ENCODE measurements around the gene DMAC2L. TPM values are rescaled to one million over a fixed set of nuclear protein-coding genes. Genes with fewer than 3 reads are reported as not detected.

The DMAC2L gene, protein sequence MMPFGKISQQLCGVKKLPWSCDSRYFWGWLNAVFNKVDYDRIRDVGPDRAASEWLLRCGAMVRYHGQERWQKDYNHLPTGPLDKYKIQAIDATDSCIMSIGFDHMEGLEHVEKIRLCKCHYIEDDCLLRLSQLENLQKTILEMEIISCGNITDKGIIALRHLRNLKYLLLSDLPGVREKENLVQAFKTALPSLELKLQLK
- total RNA-seq (ENCODE audit: low replicate concordance), result 13.9 and 15.6 TPM in 2 replicates
- long read RNA-seq, transcript ATP5S-207 (5 exons, 2,008 nt), result major isoform, 10 of 21 reads
- long read RNA-seq, partial matches to known transcripts, result 3 of 21 reads
- long read RNA-seq, other reads (novel, unspliced or antisense), result 6 of 21 reads

DNA sequence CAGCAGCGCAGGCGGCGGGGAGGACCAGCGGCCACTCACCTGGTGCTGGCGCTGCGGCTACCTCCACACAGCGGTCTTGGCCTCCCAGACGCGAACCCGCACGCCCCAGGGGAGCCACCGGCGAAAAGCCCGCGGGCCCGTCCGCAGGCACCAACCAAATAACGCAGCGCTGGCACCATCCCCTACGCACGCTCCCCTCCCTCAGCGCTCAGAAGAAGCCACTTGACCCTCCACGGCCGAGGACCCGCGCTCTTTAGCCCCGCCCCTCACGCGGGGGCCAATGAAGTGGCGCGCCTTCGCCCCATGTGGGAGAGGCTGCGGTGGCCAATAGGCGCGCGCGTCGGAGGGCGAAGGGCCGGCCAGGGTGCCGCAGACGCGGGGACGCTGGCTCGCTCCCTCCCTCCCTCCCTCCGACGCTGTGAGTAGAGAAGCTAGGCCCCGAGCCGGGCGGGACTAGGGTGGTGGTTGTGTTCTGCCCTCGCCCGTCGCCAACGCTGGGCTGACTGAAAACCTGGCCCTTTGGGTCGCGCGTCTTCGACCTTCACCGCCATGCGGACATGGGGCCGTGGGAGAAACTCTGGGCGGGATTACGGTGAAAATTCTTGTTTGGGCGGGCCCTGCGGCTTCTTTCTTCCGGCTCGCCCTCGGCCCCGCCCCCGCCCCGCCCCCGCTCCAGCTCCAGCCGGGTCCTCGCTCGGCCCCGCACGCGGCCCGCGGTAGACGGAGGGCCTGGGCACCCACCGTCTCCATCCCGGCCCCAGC, at the start of gene DMAC2L, which contains the start of gene L2HGDH:
DMAC2L (plus strand) TSS at position 353 of the 762 bp plus-strand sequence. CDS start 9,164 bp downstream, outside the sequence.
L2HGDH (minus strand) TSS at position 258 of the 762 bp plus-strand sequence; CDS start at position 179, 79 bp downstream.
- no peaks in the 10 kb centered on the region for H3K9me3 Mint-ChIP-seq
- H3K36me3 Mint-ChIP-seq, result peaks cover 21% of the 10 kb centered on the region
- H3K4me3 Mint-ChIP-seq, result peak within 1 kb of the TSS; percentile 94
- H3K27ac Mint-ChIP-seq, result peak within 1 kb of the TSS; percentile 96
- H3K4me1 Mint-ChIP-seq (ENCODE audit: unreplicated experiment), result peaks cover 5% of the 10 kb centered on the region
- H3K27me3 Mint-ChIP-seq, result no peaks in the 10 kb centered on the region
- peak; percentile 92 for DNase-seq (ENCODE audit: extremely low spot score, unreplicated experiment)
- TF ChIP-seq, protein P1, sequence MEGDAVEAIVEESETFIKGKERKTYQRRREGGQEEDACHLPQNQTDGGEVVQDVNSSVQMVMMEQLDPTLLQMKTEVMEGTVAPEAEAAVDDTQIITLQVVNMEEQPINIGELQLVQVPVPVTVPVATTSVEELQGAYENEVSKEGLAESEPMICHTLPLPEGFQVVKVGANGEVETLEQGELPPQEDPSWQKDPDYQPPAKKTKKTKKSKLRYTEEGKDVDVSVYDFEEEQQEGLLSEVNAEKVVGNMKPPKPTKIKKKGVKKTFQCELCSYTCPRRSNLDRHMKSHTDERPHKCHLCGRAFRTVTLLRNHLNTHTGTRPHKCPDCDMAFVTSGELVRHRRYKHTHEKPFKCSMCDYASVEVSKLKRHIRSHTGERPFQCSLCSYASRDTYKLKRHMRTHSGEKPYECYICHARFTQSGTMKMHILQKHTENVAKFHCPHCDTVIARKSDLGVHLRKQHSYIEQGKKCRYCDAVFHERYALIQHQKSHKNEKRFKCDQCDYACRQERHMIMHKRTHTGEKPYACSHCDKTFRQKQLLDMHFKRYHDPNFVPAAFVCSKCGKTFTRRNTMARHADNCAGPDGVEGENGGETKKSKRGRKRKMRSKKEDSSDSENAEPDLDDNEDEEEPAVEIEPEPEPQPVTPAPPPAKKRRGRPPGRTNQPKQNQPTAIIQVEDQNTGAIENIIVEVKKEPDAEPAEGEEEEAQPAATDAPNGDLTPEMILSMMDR (conservative IDR thresholded peaks at IDR 0.05), result peak; percentile 37

DNA sequence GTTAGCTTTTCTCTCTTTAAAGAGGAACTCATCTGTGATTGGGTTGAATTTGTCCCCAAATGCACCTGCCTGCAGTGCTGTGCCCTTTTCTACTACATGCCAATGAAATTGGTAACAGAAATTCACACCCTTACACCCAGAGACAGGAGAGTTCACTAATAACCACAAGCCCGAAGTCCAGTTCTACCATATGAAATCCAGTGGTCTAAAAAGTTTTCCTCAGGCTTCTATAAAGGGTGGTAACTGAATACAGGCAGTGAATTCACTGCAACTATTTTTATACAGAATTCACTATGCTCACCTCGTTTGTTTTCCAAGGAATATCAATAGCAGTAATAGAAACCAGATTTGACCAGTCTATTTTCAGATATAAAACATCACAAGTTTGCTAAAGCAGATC, 49.3 kb upstream of the DMAC2L start:
- H3K9me3 Mint-ChIP-seq, result no peaks in the 10 kb centered on the region
- TF ChIP-seq, protein P1 (conservative IDR thresholded peaks at IDR 0.05), result no peak
- H3K36me3 Mint-ChIP-seq, result peaks cover 7% of the 10 kb centered on the region
- H3K4me1 Mint-ChIP-seq (ENCODE audit: unreplicated experiment), result peaks cover 5% of the 10 kb centered on the region
- no peak overlapping the region for H3K27ac Mint-ChIP-seq
- H3K4me3 Mint-ChIP-seq, result no peak overlapping the region
- H3K27me3 Mint-ChIP-seq, result no peaks in the 10 kb centered on the region
- no peak for DNase-seq (ENCODE audit: extremely low spot score, unreplicated experiment)

DNA sequence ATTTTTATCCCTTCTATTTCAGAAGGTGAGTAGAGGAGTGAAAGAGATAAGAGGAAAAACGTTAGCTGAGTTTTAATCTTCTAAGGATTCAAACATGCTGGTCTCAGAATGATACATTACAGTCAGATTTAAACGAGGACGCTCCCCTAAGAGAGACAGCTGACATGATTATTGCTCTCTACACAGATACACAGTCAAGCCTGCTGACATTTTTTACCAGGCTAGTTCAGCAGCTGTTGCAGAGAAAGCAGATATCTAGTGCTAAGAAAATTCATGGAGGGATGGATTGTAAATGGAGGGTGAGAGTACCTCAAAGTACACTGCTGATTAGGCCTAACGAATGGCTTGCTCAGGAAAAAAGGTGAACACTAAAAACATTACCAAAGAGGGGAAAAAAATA, 48.8 kb upstream of the DMAC2L start:
- Mint-ChIP-seq H3K27me3 (no peaks in the 10 kb centered on the region), H3K36me3 (peaks cover 7% of the 10 kb centered on the region), H3K4me3 (no peak overlapping the region), H3K4me1 (ENCODE audit: unreplicated experiment) (peaks cover 5% of the 10 kb centered on the region), H3K27ac (no peak overlapping the region), H3K9me3 (no peaks in the 10 kb centered on the region)
- no peak for DNase-seq (ENCODE audit: extremely low spot score, unreplicated experiment)
- TF ChIP-seq, protein P1 (conservative IDR thresholded peaks at IDR 0.05), result no peak

DNA sequence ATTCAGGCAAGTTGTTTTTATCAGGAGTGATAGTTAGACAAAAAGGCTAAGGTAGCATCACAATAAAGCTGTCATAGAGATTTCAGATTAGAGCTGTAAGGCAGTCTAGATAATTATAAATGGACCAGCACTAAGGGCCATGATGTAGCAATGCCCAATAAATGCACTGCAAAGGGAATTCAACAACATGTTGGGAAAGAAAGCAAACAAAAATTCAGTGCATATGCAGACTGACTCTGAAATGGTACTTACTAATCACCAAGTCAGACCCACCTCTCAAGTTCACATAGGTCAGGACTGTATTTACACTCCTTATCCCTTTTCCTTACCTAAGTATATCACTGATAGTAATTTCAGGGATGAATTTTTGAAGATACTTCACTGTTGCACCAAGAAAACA, 47.1 kb upstream of the DMAC2L start:
- H3K4me1 Mint-ChIP-seq (ENCODE audit: unreplicated experiment), result peaks cover 5% of the 10 kb centered on the region
- H3K4me3 Mint-ChIP-seq, result no peak overlapping the region
- H3K27me3 Mint-ChIP-seq, result no peaks in the 10 kb centered on the region
- H3K9me3 Mint-ChIP-seq, result no peaks in the 10 kb centered on the region
- peaks cover 6% of the 10 kb centered on the region for H3K36me3 Mint-ChIP-seq
- TF ChIP-seq, protein P1 (conservative IDR thresholded peaks at IDR 0.05), result no peak
- no peak overlapping the region for H3K27ac Mint-ChIP-seq
- no peak for DNase-seq (ENCODE audit: extremely low spot score, unreplicated experiment)

DNA sequence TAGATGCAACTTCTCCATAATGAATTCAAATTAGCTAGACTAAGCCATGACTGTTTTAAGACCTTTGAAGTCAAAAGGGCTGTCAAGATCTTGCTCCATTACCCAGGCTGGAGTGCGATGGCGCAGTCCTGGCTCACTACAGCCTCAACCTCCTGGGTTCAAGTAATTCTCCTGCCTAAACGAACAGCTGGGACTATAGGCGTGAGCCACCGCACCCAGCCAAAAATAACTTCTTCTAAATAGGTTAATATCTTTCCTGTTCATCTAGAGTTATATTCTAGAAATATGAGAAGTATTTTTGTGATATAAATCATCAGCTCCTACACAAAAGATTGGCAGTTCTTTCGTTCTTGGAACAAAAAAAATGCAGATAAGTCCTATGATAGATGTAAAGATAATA, 41.2 kb upstream of the DMAC2L start:
- H3K36me3 Mint-ChIP-seq, result peaks cover 9% of the 10 kb centered on the region
- H3K27me3 Mint-ChIP-seq, result no peaks in the 10 kb centered on the region
- DNase-seq (ENCODE audit: extremely low spot score, unreplicated experiment), result no peak
- H3K4me3 Mint-ChIP-seq, result no peak overlapping the region
- no peak overlapping the region for H3K27ac Mint-ChIP-seq
- TF ChIP-seq, protein P1 (conservative IDR thresholded peaks at IDR 0.05), result no peak
- H3K4me1 Mint-ChIP-seq (ENCODE audit: unreplicated experiment), result no peaks in the 10 kb centered on the region
- no peaks in the 10 kb centered on the region for H3K9me3 Mint-ChIP-seq

All from type B pancreatic cell (in vitro differentiated cells).